ENCODE measurements around the gene LRRC7.

Gene LRRC7

DNA sequence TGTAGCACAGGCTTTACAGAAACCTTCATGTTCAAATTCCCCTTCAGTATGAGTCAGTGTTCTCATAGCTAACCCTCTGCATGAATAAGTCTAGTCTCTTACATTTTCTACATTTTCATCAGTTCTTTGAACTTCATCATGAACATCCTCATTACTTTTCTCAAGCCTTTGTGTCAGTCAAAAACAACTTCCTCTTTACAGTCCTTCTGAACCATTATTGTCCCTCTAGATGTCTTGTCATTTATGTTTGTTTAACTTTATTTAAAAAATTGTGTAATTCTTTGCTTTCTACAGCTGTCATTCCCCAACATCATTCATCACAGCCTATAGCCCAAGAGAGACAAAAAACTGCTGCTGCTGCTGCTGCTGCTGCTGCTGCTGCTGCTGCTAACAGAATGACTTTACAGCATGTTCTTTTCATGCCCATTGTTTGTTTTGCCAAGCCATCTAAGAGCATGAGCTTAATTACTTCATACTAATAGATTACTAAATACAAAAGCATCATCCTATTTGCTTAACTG, 504.6 kb downstream of the LRRC7 start:
- no peak for DNase-seq (ENCODE audit: low spot score)
- TF ChIP-seq, protein P1, sequence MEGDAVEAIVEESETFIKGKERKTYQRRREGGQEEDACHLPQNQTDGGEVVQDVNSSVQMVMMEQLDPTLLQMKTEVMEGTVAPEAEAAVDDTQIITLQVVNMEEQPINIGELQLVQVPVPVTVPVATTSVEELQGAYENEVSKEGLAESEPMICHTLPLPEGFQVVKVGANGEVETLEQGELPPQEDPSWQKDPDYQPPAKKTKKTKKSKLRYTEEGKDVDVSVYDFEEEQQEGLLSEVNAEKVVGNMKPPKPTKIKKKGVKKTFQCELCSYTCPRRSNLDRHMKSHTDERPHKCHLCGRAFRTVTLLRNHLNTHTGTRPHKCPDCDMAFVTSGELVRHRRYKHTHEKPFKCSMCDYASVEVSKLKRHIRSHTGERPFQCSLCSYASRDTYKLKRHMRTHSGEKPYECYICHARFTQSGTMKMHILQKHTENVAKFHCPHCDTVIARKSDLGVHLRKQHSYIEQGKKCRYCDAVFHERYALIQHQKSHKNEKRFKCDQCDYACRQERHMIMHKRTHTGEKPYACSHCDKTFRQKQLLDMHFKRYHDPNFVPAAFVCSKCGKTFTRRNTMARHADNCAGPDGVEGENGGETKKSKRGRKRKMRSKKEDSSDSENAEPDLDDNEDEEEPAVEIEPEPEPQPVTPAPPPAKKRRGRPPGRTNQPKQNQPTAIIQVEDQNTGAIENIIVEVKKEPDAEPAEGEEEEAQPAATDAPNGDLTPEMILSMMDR (IDR thresholded peaks at IDR 0.05): no peak
- Histone ChIP-seq H3K4me3 (no peak overlapping the region), H3K27ac (no peak overlapping the region)

DNA sequence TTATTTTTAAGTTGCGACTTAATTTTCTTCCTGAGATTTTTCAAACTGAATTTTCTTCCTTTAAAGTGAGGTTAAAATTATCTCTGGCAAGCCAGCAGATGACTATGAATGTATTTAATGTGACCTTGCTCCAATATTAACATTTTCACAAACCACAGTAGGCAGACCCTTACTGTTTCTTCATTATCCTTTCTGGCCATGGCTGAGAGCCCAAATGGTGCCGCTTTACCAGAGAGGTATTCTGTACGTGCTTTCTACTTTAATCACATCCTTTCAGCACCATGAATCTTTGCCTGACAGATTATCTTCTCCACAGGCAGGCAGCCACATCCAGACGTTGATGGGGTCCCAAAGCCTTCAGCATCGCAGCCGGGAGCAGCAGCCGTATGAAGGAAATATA, 508.0 kb downstream of the LRRC7 start:
- H3K27ac ChIP-seq: no peak overlapping the region
- no peak overlapping the region for H3K4me3 ChIP-seq
- DNase-seq (ENCODE audit: low spot score): no peak
- TF ChIP-seq, protein P1 (IDR thresholded peaks at IDR 0.05): no peak

DNA sequence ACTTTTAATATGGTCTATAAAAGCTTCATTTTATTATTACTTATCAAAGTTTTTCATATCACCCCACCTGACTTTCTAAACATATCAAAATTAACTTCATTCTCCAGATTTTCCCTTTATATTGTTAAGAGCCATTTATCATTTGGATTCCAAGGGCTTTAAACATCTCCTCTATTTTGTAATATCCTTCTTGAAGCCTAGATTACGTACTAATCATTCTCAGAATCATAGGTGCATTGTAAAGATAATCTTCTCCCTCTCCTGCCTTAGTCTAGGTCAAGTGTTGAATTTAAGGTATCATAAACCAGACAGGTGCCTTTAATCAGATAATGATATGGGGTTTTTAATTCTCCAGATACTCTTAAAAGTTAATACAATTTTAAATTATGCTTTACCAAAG, 509.3 kb downstream of the LRRC7 start:
- DNase-seq (ENCODE audit: low spot score): no peak
- H3K4me3 ChIP-seq: no peak overlapping the region
- TF ChIP-seq, protein P1 (IDR thresholded peaks at IDR 0.05): no peak
- H3K27ac ChIP-seq: no peak overlapping the region

DNA sequence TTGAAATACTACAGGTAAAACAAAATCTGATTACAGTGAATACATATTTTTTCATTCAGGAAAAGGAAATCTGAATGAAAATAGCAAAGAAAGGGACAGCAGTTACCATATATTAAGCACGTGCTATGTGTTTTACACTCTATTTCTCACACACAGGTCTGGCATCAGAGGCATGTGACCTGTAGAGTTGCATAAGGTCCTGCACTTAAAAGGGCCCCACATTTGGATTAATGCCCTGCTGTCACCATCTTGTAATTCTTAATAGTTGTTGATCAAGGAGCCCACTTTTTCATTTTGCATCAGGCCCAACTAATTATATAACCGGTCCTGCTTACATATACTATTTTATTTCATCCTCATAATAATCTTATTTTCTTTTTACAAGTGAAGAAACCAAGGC, 511.8 kb downstream of the LRRC7 start:
- H3K27ac ChIP-seq: no peak overlapping the region
- DNase-seq (ENCODE audit: low spot score): no peak
- TF ChIP-seq, protein P1 (IDR thresholded peaks at IDR 0.05): no peak
- no peak overlapping the region for H3K4me3 ChIP-seq

DNA sequence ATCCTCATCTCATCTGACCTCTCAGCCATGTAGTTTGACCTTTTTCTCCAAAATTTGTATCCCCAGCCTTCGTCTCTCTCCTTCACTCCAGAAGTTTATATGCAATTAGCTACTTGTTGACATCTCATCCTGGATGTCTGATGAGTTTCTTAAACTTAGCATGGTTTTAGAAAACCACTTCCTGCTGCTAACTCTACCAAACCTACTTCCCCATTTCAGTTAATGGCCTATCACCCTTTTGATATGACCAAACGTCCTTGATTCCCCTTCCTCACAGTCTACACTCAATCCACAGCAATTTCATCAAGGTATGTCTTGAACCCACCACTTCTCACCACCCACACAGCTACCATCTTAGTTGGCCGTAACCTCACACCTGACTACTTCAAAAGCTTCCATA, 515.8 kb downstream of the LRRC7 start:
- Histone ChIP-seq H3K4me3 (no peak overlapping the region), H3K27ac (no peak overlapping the region)
- no peak for DNase-seq (ENCODE audit: low spot score)
- TF ChIP-seq, protein P1 (IDR thresholded peaks at IDR 0.05): no peak

DNA sequence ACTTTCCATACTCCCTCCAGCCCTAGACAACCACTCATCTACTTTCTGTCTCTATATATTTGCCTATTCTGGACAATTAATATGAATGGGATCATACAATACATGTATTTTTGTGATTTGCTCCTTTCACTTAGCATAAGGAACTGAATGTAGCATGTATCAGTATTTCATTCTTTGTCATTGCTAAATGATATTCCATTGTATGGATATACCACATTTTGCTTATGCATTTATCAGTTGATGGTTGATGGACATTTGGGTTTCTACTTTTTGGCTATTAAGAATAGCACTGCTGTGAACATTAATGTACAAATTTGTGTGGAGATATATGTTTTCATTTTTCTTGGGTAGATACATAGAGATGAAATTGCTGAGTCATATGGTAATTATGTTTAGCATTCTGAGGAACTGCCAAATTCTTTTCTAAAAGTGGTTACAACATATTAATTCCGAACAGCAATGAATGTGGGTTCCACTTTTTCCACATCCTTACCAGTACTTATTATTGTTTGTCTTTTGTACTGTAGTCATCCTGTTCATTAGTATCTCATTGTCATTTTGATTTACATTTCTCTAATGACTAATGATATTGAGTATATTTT, 516.7 kb downstream of the LRRC7 start:
- Histone ChIP-seq H3K4me3 (no peak overlapping the region), H3K27ac (no peak overlapping the region)
- TF ChIP-seq, protein P1 (IDR thresholded peaks at IDR 0.05): no peak
- DNase-seq (ENCODE audit: low spot score): no peak

DNA sequence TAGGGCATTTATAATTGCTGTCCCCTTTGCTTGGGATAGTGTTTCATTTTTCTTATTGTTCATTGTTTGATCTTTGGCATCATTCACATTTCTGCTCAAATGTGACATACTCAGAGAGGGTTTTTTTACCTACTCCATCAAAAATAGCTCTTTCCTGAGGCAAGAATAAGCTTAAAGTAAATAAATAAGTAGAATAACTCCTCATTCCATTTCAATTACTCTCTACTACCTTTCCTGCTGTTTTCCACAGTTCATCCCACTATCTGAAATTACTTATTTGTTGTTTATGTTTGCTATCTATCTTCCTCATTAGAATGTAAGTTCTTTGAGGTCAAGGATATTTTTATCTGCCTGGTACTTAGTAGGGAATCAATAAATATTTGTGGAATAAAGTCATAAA, 517.8 kb downstream of the LRRC7 start:
- DNase-seq (ENCODE audit: low spot score): no peak
- H3K27ac ChIP-seq: no peak overlapping the region
- TF ChIP-seq, protein P1 (IDR thresholded peaks at IDR 0.05): no peak

More for the DNA sequence above, 517.8 kb downstream of the LRRC7 start:
- no peak overlapping the region for H3K4me3 ChIP-seq

Data from coronary artery (tissue), 2 donors.